ENCODE results near the gene AK1.
"Not testable (repeated sequence)": the region's sequence is repeated elsewhere in the genome, so short reads cannot be mapped to it uniquely, and the experiment has no call there.

The AK1 gene

GRCh38 chr9:127848756-127849504, 28.5 kb downstream of the AK1 start:
- DNase-seq (ENCODE audit: low read depth in 1 of 2, low spot score in 1 of 2), result no peak

- no peak for DNase-seq (ENCODE audit: low read depth in 1 of 2, low spot score in 1 of 2)
Measured at GRCh38 chr9:127847833-127848755, 29.4 kb downstream of the AK1 start.

GRCh38 chr9:127847178-127847510, 30.3 kb downstream of the AK1 start:
- DNase-seq (ENCODE audit: low read depth in 1 of 2, low spot score in 1 of 2), result no peak

GRCh38 chr9:127846443-127847177, 30.9 kb downstream of the AK1 start:
- DNase-seq (ENCODE audit: low read depth in 1 of 2, low spot score in 1 of 2), result no peak

GRCh38 chr9:127845619-127846018, 31.9 kb downstream of the AK1 start:
- DNase-seq (ENCODE audit: low read depth in 1 of 2, low spot score in 1 of 2), result not testable (repeated sequence)

GRCh38 chr9:127844821-127845359, 32.6 kb downstream of the AK1 start:
- DNase-seq (ENCODE audit: low read depth in 1 of 2, low spot score in 1 of 2), result no peak

- no peak for DNase-seq (ENCODE audit: low read depth in 1 of 2, low spot score in 1 of 2)
Measured at GRCh38 chr9:127841087-127841835, 36.2 kb downstream of the AK1 start.

- no peak for DNase-seq (ENCODE audit: low read depth in 1 of 2, low spot score in 1 of 2)
Measured at GRCh38 chr9:127838375-127839078, 38.9 kb downstream of the AK1 start.

GRCh38 chr9:127837346-127837745, 40.1 kb downstream of the AK1 start:
- no peak for DNase-seq (ENCODE audit: low read depth in 1 of 2, low spot score in 1 of 2)

- DNase-seq (ENCODE audit: low read depth in 1 of 2, low spot score in 1 of 2), result not testable (repeated sequence)
Measured at GRCh38 chr9:127836561-127836960, 40.9 kb downstream of the AK1 start.

GRCh38 chr9:127835991-127836516, 41.4 kb downstream of the AK1 start:
- DNase-seq (ENCODE audit: low read depth in 1 of 2, low spot score in 1 of 2), result no peak

GRCh38 chr9:127833555-127833954, 43.9 kb downstream of the AK1 start:
- no peak for DNase-seq (ENCODE audit: low read depth in 1 of 2, low spot score in 1 of 2)

- DNase-seq (ENCODE audit: low read depth in 1 of 2, low spot score in 1 of 2), result no peak
Measured at GRCh38 chr9:127832248-127832647, 45.2 kb downstream of the AK1 start.

- DNase-seq (ENCODE audit: low read depth in 1 of 2, low spot score in 1 of 2), result no peak
Measured at GRCh38 chr9:127829205-127829906, 48.1 kb downstream of the AK1 start.

- DNase-seq (ENCODE audit: low read depth in 1 of 2, low spot score in 1 of 2), result no peak
Measured at GRCh38 chr9:127828262-127829031, 49.0 kb downstream of the AK1 start.

GRCh38 chr9:127826253-127826913, 51.1 kb downstream of the AK1 start:
- no peak for DNase-seq (ENCODE audit: low read depth in 1 of 2, low spot score in 1 of 2)

GRCh38 chr9:127825319-127826051, 52.0 kb downstream of the AK1 start:
- no peak for DNase-seq (ENCODE audit: low read depth in 1 of 2, low spot score in 1 of 2)
